GM19397 (cell line): Measurements from ENCODE around the gene FEZ2.

Experiments
- ATAC-seq: cut with Tn5 transposase; IDR thresholded peaks from one replicate; pipeline ENCODE4 v1.9.1; 2021; ENCODE audit warnings: mild to moderate bottlenecking, moderate library complexity; ENCODE audit not compliant: unreplicated experiment

Gene FEZ2

GRCh38 chr2:36587556-36587955 lies 10.4 kb downstream of the FEZ2 start:
- no peak for ATAC-seq

- no peak for ATAC-seq
Observed at GRCh38 chr2:36587101-36587500, 10.9 kb downstream of the FEZ2 start.

GRCh38 chr2:36586672-36587071 lies 11.3 kb downstream of the FEZ2 start:
- ATAC-seq, result no peak

GRCh38 chr2:36584148-36584794 lies 13.7 kb downstream of the FEZ2 start:
- no peak for ATAC-seq

GRCh38 chr2:36582951-36583350 lies 15.0 kb downstream of the FEZ2 start:
- no peak for ATAC-seq

- ATAC-seq, result no peak
Observed at GRCh38 chr2:36582538-36582937, 15.4 kb downstream of the FEZ2 start.

- ATAC-seq, result no peak
Observed at GRCh38 chr2:36579297-36579664, 18.7 kb downstream of the FEZ2 start.

- ATAC-seq, result no peak
Observed at GRCh38 chr2:36578343-36579296, 19.3 kb downstream of the FEZ2 start.

GRCh38 chr2:36577884-36578283 lies 20.1 kb downstream of the FEZ2 start:
- ATAC-seq, result no peak

- no peak for ATAC-seq
Observed at GRCh38 chr2:36574560-36574959, 23.4 kb downstream of the FEZ2 start.

GRCh38 chr2:36573165-36573564 lies 24.8 kb downstream of the FEZ2 start:
- no peak for ATAC-seq

GRCh38 chr2:36572719-36573059 lies 25.3 kb downstream of the FEZ2 start:
- ATAC-seq, result no peak

GRCh38 chr2:36572054-36572718 lies 25.8 kb downstream of the FEZ2 start:
- no peak for ATAC-seq

- no peak for ATAC-seq
Observed at GRCh38 chr2:36570416-36570815, 27.6 kb downstream of the FEZ2 start.

GRCh38 chr2:36569267-36569856 lies 28.6 kb downstream of the FEZ2 start:
- ATAC-seq, result no peak

- ATAC-seq, result no peak
Observed at GRCh38 chr2:36568516-36569246, 29.3 kb downstream of the FEZ2 start.

GRCh38 chr2:36567711-36568408 lies 30.1 kb downstream of the FEZ2 start:
- ATAC-seq, result no peak

GRCh38 chr2:36566887-36567286 lies 31.1 kb downstream of the FEZ2 start:
- ATAC-seq, result no peak

GRCh38 chr2:36565712-36566111 lies 32.3 kb downstream of the FEZ2 start:
- no peak for ATAC-seq

GRCh38 chr2:36564377-36564930 lies 33.5 kb downstream of the FEZ2 start:
- no peak for ATAC-seq
